Pancreas (tissue), 10 donors: Measurements from ENCODE around the gene ILKAP. TPM values are rescaled to one million over a fixed set of nuclear protein-coding genes. Genes with fewer than 3 reads are reported as not detected.

Experiments
- ATAC-seq, 4 donors: fragments of 200-7000 bp; cut with Tn5 transposase; one replicate each; pipeline versions ENCODE4 v1.8.0 to v1.9.1; 2020; ENCODE audit warnings: mild to moderate bottlenecking in 4 of 4, moderate library complexity in 4 of 4
- DNase-seq, 6 donors: peaks; one replicate each; pipeline ENCODE4 v3.0.0-alpha.2; 2020
- FAIRE-seq: peaks from 2 replicates; lab custom pipeline; 2012; peaks lifted over from hg19 to GRCh38; lab: Jason Lieb, UNC
- H3K27ac ChIP-seq, 4 donors: fragments of 200-600 bp; sonication (generic); 1 replicate in 3 of 4; 2 replicates in 1 of 4; pipeline versions ENCODE4 v1.5.0 to v1.8.0; 2020
- H3K27me3 ChIP-seq, 4 donors: fragments of 200-600 bp; one replicate each; pipeline ENCODE4 v1.8.0; 2021
- H3K36me3 ChIP-seq, 3 donors: fragments of 200-600 bp; sonication (generic) in 1 of 3; one replicate each; pipeline versions ENCODE4 v1.5.0 to v1.8.0; 2020 to 2021
- H3K4me1 ChIP-seq, 3 donors: fragments of 200-600 bp; one replicate each; pipeline ENCODE4 v1.8.0; 2021
- H3K4me3 ChIP-seq, 4 donors: fragments of 200-600 bp; sonication (generic) in 2 of 4; one replicate each; pipeline versions ENCODE4 v1.5.0 to v1.8.0; 2020 to 2021
- H3K9me3 ChIP-seq, 4 donors: fragments of 200-600 bp; one replicate each; pipeline ENCODE4 v1.8.0; 2021
- CTCF ChIP-seq, 4 donors: fragments of 200-600 bp; sonication (generic) in 3 of 4; IDR thresholded peaks; one replicate each; pipeline versions ENCODE4 v1.5.0 to v1.8.0; 2021; ENCODE audit warnings: antibody characterized with exemption in 4 of 4
- WGBS, 2 donors: extraction: QIAGEN DNeasy Blood & Tissue Kit; methylation state at CpG; one replicate each; pipeline ENCODE4 v1.1.7; 2013; 5-methylcytosine and 5-hydroxymethylcytosine counted together
- intact Hi-C, 3 donors: fragments of 100-400 bp; cut with DNase I; formaldehyde crosslinking; loops; one replicate each; pipeline versions ENCODE4 v1.11.1 to v1.14.2; 2022
- polyA plus RNA-seq, 2 donors: library from polyadenylated mRNA; stranded (reverse); fragments of 200-250 nt; gene quantifications; one replicate each; pipeline ENCODE4 v1.2.3, GENCODE V29; 2013
- total RNA-seq, 6 donors: library from RNA; stranded (reverse); fragmentation: NEBNext Ultra II Directional in 4 of 6; extraction: Animal tissue kit (Norgen Biotek cat#: 25700) in 4 of 6; gene quantifications; one replicate each; pipeline versions ENCODE4 v1.2.1 to v1.2.4, GENCODE V29; 2021 to 2023
- donor health status: healthy with polysubstance abuse.
- donor health status: DM: no; HTN: no; CAD: no; lungs with moderate emphysema.
- donor health status: DM: no; HTN: no; CAD: no.
- donor health status: control.
- donor health status: control.
- donor health status: Bipolar disorder and iron deficiency.
- donor health status: DM: yes; HTN: yes; CAD: no.
- donor health status: DM: no; HTN: no; CAD: no.
- donor health status: DM: no; HTN: no; CAD: no.
- donor health status: DM: yes; HTN: yes; CAD: no.

ILKAP gene
- total and polyA plus RNA-seq, 8 donors: 14.0 to 91.6 (median 21.5) TPM

DNA sequence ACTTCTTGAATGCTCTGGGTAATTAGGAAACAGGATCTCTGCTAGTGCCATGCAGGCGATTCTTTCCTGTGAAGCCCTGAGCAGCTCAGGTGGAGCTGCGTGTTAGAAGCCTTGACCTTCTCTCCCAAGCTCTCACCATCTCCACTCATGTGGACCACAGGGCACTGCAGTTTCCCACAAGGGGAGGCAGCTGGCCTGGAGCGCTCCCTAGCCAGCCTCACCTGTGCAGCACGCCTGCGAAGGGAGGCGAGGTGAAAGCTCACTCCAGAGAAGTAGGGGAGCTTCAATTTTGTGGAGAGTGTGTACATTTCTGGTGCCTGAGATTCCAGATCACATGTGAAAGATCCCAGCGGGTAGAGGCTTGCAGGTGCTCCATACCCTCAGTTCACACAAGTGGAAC lies 47.4 kb upstream of the ILKAP start:
- no peak overlapping the region for H3K27ac ChIP-seq
- no peaks in the 10 kb centered on the region for H3K27me3 ChIP-seq
- no peak for FAIRE-seq
- peak in 1 of 6 donors; percentile 24 for DNase-seq
- H3K4me1 ChIP-seq: no peaks in the 10 kb centered on the region
- TF ChIP-seq CTCF (IDR thresholded peaks at IDR 0.05): no peak
- no peak overlapping the region for H3K4me3 ChIP-seq
- H3K36me3 ChIP-seq: peaks cover 5 to 73% (median 16%) of the 10 kb centered on the region in 3 donors
- H3K9me3 ChIP-seq: no peaks in the 10 kb centered on the region
- no peak for ATAC-seq
- 94 to 95% methylated on average over 7 of the region's 7 CpGs for WGBS, 2 donors
- intact Hi-C loops: loop anchor here in 1 of 3 donors (5.0 kb wide), 1 partner anchor 76 kb away; no protein-coding TSS in a partner anchor

DNA sequence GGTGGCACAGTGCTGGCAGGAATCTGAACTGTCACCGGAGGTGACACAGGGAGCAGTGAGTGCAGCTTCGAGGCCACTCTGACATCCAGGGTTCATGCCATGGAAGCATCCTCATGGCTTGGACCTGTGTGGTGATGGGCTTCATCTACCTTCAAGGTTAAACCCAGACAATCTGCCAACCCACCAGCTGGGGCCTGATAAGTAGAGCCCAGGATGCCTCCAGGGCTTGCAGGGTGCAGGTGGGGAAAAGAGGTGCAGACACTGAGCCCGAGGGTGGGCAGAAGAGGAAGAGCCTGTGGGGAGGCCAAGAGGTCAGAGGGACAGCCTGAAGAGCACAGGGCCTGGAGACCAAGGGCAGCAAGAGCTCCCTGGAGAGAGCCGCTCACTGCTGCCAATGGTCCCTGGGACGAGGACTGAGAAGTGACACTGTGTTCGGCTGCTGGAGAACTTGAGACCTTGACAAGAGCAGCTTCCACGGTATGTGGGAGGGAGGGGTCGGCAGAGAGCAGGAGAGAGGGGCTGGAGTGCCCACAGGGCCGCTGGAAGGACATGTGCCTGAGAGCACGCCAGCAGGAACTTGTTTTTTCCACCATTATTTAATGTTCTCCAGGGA lies 44.5 kb upstream of the ILKAP start:
- no peak overlapping the region for H3K27ac ChIP-seq
- 82 to 86% methylated on average over 10 of the region's 10 CpGs for WGBS, 2 donors
- no peak for FAIRE-seq

DNA sequence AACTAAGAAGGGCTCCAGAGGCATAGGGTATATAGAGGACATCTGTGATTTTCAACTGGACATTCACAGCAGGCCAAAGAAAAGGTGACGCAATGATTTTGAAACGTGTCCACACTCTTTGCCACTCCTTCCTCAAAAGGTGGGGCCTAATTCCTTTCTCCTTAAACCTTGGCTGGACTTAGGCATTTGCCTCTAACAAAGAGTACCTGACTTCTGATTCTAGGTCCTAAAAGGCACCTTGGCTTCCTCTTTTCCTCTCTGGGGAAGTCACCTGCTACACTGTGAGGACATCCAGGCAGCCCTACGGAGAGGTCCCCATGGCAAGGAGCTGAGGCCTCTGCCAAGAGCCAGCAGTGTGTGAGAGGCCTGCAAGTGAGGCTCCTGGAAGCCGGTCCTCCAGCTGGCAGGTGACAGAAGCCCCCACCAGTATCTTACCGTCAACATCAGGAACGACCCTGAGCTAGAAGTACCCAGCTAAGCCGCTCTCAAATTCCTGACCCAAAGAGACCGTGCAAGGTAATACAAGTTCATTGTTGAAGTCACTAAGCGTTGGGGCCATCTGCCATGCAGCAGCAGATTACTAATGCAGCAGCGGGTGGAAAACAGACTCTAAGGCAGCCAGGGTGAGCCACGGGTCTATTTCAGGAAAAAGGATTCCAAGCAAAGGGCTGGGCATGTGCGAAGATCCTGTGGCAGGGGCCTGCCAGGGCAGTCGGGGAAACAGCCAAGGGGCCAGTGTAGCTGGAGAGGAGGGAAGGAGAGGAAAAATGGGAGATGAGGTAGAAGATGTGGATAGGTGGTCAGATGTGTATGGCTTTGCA lies 43.7 kb upstream of the ILKAP start:
- ATAC-seq (no peak), DNase-seq (no peak), FAIRE-seq (no peak)
- Histone ChIP-seq H3K4me3 (no peak overlapping the region), H3K36me3 (peaks cover 0 to 45% (median 10%) of the 10 kb centered on the region in 3 donors), H3K9me3 (no peaks in the 10 kb centered on the region), H3K27me3 (no peaks in the 10 kb centered on the region), H3K4me1 (peaks cover 0 to 15% (median 11%) of the 10 kb centered on the region in 3 donors), H3K27ac (no peak overlapping the region)
- intact Hi-C loops: no loop called here
- no peak for TF ChIP-seq CTCF (IDR thresholded peaks at IDR 0.05)
- WGBS, 2 donors: 84 to 87% methylated on average over 13 of the region's 13 CpGs

More for the DNA sequence above, 44.5 kb upstream of the ILKAP start:
- TF ChIP-seq CTCF (IDR thresholded peaks at IDR 0.05): no peak
- intact Hi-C loops: no loop called here
- DNase-seq (no peak), ATAC-seq (no peak)
- H3K9me3 ChIP-seq: no peaks in the 10 kb centered on the region
- H3K36me3 ChIP-seq: peaks cover 3 to 53% (median 12%) of the 10 kb centered on the region in 3 donors
- H3K4me3 ChIP-seq: no peak overlapping the region
- H3K27me3 ChIP-seq: no peaks in the 10 kb centered on the region
- peaks cover 0 to 7% (median 4%) of the 10 kb centered on the region in 3 donors for H3K4me1 ChIP-seq

GRCh38 chr2:238244151-238244550 lies 40.7 kb upstream of the ILKAP start:
- Histone ChIP-seq H3K4me1 (peaks cover 10 to 29% (median 17%) of the 10 kb centered on the region in 3 donors), H3K27ac (no peak overlapping the region), H3K4me3 (no peak overlapping the region), H3K27me3 (no peaks in the 10 kb centered on the region), H3K9me3 (no peaks in the 10 kb centered on the region), H3K36me3 (peaks cover 0 to 19% (median 0%) of the 10 kb centered on the region in 3 donors)
- no peak for ATAC-seq
- 71 to 76% methylated on average over 5 of the region's 5 CpGs for WGBS, 2 donors
- no peak for DNase-seq
- FAIRE-seq: no peak
- TF ChIP-seq CTCF (IDR thresholded peaks at IDR 0.05): no peak
- intact Hi-C loops: no loop called here
